ENCODE measurements around the gene RAN.
"Not testable (repeated sequence)": the region's sequence is repeated elsewhere in the genome, so short reads cannot be mapped to it uniquely, and the experiment has no call there.

RAN gene

GRCh38 chr12:130871286-130872178 is at the start of gene RAN:
TSS of gene RAN (plus strand) at chr12:130872066. CDS start at chr12:130872594, 528 bp downstream.
- peak; percentile 36 to 94 (median 84) for DNase-seq

- no peak for DNase-seq
These were observed 46.1 kb upstream of the RAN start for GRCh38 chr12:130825771-130826150.

GRCh38 chr12:130826151-130826801 is 45.6 kb upstream of the RAN start:
- DNase-seq = peak in 4 of 14 donors; percentile 9 to 42 (median 25)

GRCh38 chr12:130827432-130827831 is 44.4 kb upstream of the RAN start:
- no peak for DNase-seq

GRCh38 chr12:130828895-130829294 is 43.0 kb upstream of the RAN start:
- DNase-seq = no peak

GRCh38 chr12:130829391-130830245 is 42.2 kb upstream of the RAN start:
- DNase-seq = no peak

- DNase-seq = no peak
These were observed 41.7 kb upstream of the RAN start for GRCh38 chr12:130830246-130830551.

GRCh38 chr12:130831246-130831645 is 40.6 kb upstream of the RAN start:
- DNase-seq = no peak

GRCh38 chr12:130831876-130832405 is 39.9 kb upstream of the RAN start:
- no peak for DNase-seq

GRCh38 chr12:130832561-130833209 is 39.2 kb upstream of the RAN start:
- DNase-seq = peak in 10 of 14 donors; percentile 9 to 80 (median 40)

- no peak for DNase-seq
These were observed 36.9 kb upstream of the RAN start for GRCh38 chr12:130835011-130835410.

- DNase-seq = no peak
These were observed 36.4 kb upstream of the RAN start for GRCh38 chr12:130835436-130835835.

- DNase-seq = peak in 5 of 14 donors; percentile 34 to 50 (median 44)
These were observed 33.4 kb upstream of the RAN start for GRCh38 chr12:130838284-130838950.

GRCh38 chr12:130838951-130839769 is 32.7 kb upstream of the RAN start, which contains the start of gene STX2:
TSS of gene STX2 (minus strand) at chr12:130839250. CDS start at chr12:130839099, 151 bp downstream.
- DNase-seq = peak in 13 of 14 donors; percentile 59 to 96 (median 83)

GRCh38 chr12:130839770-130840404 is 32.0 kb upstream of the RAN start:
- DNase-seq = no peak

- no peak for DNase-seq
These were observed 25.5 kb upstream of the RAN start for GRCh38 chr12:130846369-130846768.

- DNase-seq = no peak
These were observed 24.8 kb upstream of the RAN start for GRCh38 chr12:130847112-130847511.

- not testable (repeated sequence) for DNase-seq
These were observed 23.8 kb upstream of the RAN start for GRCh38 chr12:130848105-130848504.

GRCh38 chr12:130848785-130849305 is 23.0 kb upstream of the RAN start:
- not testable (repeated sequence) for DNase-seq

Measured in C1 segment of cervical spinal cord (tissue), 14 donors.